WTC11 (cell line): ENCODE results near the gene GATA3. TPM values are rescaled to one million over a fixed set of nuclear protein-coding genes. Genes with fewer than 3 reads are reported as not detected.

ENCODE experiments used
- ATAC-seq: fragments of 200-7000 bp; cut with Tn5 transposase; 2 replicates; pipeline ENCODE4 v1.10.0; 2021; ENCODE audit warnings: mild to moderate bottlenecking, moderate library complexity
- CTCF ChIA-PET: fragments of 300-600 bp; sonication (Branson Sonifier 250); formaldehyde crosslinking; loops from one replicate; lab custom pipeline; 2021; ENCODE audit warnings: antibody characterized with exemption; lab: Charles Lee
- POLR2A ChIA-PET: fragments of 350-600 bp; sonication (Branson Sonifier 250); formaldehyde crosslinking; loops from one replicate; lab custom pipeline; 2021; ENCODE audit warnings: antibody characterized with exemption; lab: Charles Lee
- DNase-seq: peaks from one replicate; pipeline ENCODE4 v3.0.0; 2021; ENCODE audit warnings: low spot score
- H3K27ac Mint-ChIP-seq: 2 replicates; pipeline ENCODE4 v1.8.0; 2021; ENCODE audit warnings: mixed read lengths
- H3K27me3 Mint-ChIP-seq: 2 replicates; pipeline ENCODE4 v1.8.0; 2021; ENCODE audit warnings: low read depth, mild to moderate bottlenecking, moderate library complexity, mixed read lengths
- H3K36me3 Mint-ChIP-seq: 2 replicates; pipeline ENCODE4 v1.8.0; 2021; ENCODE audit warnings: mixed read lengths
- H3K4me1 Mint-ChIP-seq: 2 replicates; pipeline ENCODE4 v1.8.0; 2022; ENCODE audit warnings: mixed read lengths
- H3K4me3 Mint-ChIP-seq: 2 replicates; pipeline ENCODE4 v1.8.0; 2021; ENCODE audit warnings: mild to moderate bottlenecking, moderate library complexity, mixed read lengths
- H3K9me3 Mint-ChIP-seq: 2 replicates; pipeline ENCODE4 v1.8.0; 2021; ENCODE audit warnings: mixed read lengths
- CBFB ChIP-seq: sonication (generic); formaldehyde crosslinking; IDR thresholded peaks from 2 replicates; pipeline ENCODE4 v1.8.1; 2022; ENCODE audit warnings: mild to moderate bottlenecking, low read depth, missing genetic modification reagents
- ELF4 ChIP-seq: sonication (generic); formaldehyde crosslinking; IDR thresholded peaks from 2 replicates; pipeline ENCODE4 v1.8.1; 2022; ENCODE audit warnings: low read depth, mild to moderate bottlenecking, moderate library complexity, missing genetic modification reagents
- ESRRA ChIP-seq: sonication (generic); formaldehyde crosslinking; IDR thresholded peaks from 2 replicates; pipeline ENCODE4 v1.8.1; 2022; ENCODE audit warnings: mild to moderate bottlenecking, missing genetic modification reagents, borderline replicate concordance
- FOXJ3 ChIP-seq: sonication (generic); formaldehyde crosslinking; IDR thresholded peaks from 2 replicates; pipeline ENCODE4 v1.9.0; 2021; ENCODE audit warnings: missing genetic modification reagents, mild to moderate bottlenecking, borderline replicate concordance
- GABPB1 ChIP-seq: sonication (generic); formaldehyde crosslinking; IDR thresholded peaks from 2 replicates; pipeline ENCODE4 v1.8.1; 2023; ENCODE audit warnings: mild to moderate bottlenecking, missing genetic modification reagents
- HMGA2 ChIP-seq: fragments of 250-450 bp; sonication (Bioruptor Pico); IDR thresholded peaks from 2 replicates; pipeline ENCODE4 v1.4.0; 2021; ENCODE audit warnings: mild to moderate bottlenecking, moderate library complexity
- IRF2 ChIP-seq: sonication (generic); formaldehyde crosslinking; IDR thresholded peaks from 2 replicates; pipeline ENCODE4 v1.8.0; 2022; ENCODE audit warnings: low read depth, missing genetic modification reagents, borderline replicate concordance
- JAZF1 ChIP-seq: fragments of 250-450 bp; sonication (Bioruptor Pico); IDR thresholded peaks from 2 replicates; pipeline ENCODE4 v1.9.0; 2021; ENCODE audit warnings: moderate library complexity, mild to moderate bottlenecking, inconsistent platforms
- KAT7 ChIP-seq: sonication (generic); formaldehyde crosslinking; IDR thresholded peaks from 2 replicates; pipeline ENCODE4 v1.8.1; 2023; ENCODE audit warnings: missing genetic modification reagents, mild to moderate bottlenecking, borderline replicate concordance
- MXD4 ChIP-seq: fragments of 250-450 bp; sonication (Bioruptor Pico); IDR thresholded peaks from 2 replicates; pipeline ENCODE4 v1.8.0; 2021; ENCODE audit warnings: mild to moderate bottlenecking, moderate library complexity, borderline replicate concordance
- NFATC4 ChIP-seq: fragments of 250-450 bp; sonication (Bioruptor Pico); IDR thresholded peaks from 2 replicates; pipeline ENCODE4 v1.9.0; 2021; ENCODE audit warnings: mild to moderate bottlenecking
- NFE2L1 ChIP-seq: sonication (generic); formaldehyde crosslinking; IDR thresholded peaks from 2 replicates; pipeline ENCODE4 v1.8.1; 2023; ENCODE audit warnings: missing genetic modification reagents
- NR1H2 ChIP-seq: sonication (generic); formaldehyde crosslinking; IDR thresholded peaks from 2 replicates; pipeline ENCODE4 v1.9.0; 2021; ENCODE audit warnings: mild to moderate bottlenecking, moderate library complexity, missing genetic modification reagents
- OVOL2 ChIP-seq: fragments of 250-450 bp; sonication (Bioruptor Pico); IDR thresholded peaks from 2 replicates; pipeline ENCODE4 v1.9.0; 2021; ENCODE audit warnings: mild to moderate bottlenecking, borderline replicate concordance
- RORB ChIP-seq: fragments of 250-450 bp; sonication (Bioruptor Pico); IDR thresholded peaks from 2 replicates; pipeline ENCODE4 v1.9.0; 2021; ENCODE audit warnings: mild to moderate bottlenecking
- SMAD4 ChIP-seq: sonication (generic); formaldehyde crosslinking; IDR thresholded peaks from 2 replicates; pipeline ENCODE4 v1.8.0; 2022; ENCODE audit warnings: mild to moderate bottlenecking, missing genetic modification reagents
- TEAD4 ChIP-seq: sonication (generic); formaldehyde crosslinking; IDR thresholded peaks from 2 replicates; pipeline ENCODE4 v1.8.0; 2022; ENCODE audit warnings: mild to moderate bottlenecking, missing genetic modification reagents
- TP53 ChIP-seq: sonication (generic); formaldehyde crosslinking; IDR thresholded peaks from 2 replicates; pipeline ENCODE4 v1.8.1; 2023; ENCODE audit warnings: mild to moderate bottlenecking, missing genetic modification reagents
- ZNF232 ChIP-seq: sonication (generic); formaldehyde crosslinking; IDR thresholded peaks from 2 replicates; pipeline ENCODE4 v1.8.0; 2022; ENCODE audit warnings: mild to moderate bottlenecking, missing genetic modification reagents
- ZNF317 ChIP-seq: sonication (generic); formaldehyde crosslinking; IDR thresholded peaks from 2 replicates; pipeline ENCODE4 v1.8.1; 2023; ENCODE audit warnings: low read depth, mild to moderate bottlenecking, moderate library complexity, missing genetic modification reagents, borderline replicate concordance
- ZNF425 ChIP-seq: fragments of 250-450 bp; sonication (Bioruptor Pico); conservative IDR thresholded peaks from 2 replicates; pipeline ENCODE4 v1.9.0; 2021; ENCODE audit warnings: mild to moderate bottlenecking
- ZNF671 ChIP-seq: fragments of 250-450 bp; sonication (Bioruptor Pico); IDR thresholded peaks from 2 replicates; pipeline ENCODE4 v1.8.0; 2021; ENCODE audit warnings: mild to moderate bottlenecking
- total RNA-seq: library from RNA; stranded (reverse); gene quantifications from 3 replicates; pipeline ENCODE4 v1.2.3, GENCODE V29; 2021
- TF ChIP-seq, protein P1 (sequence below): sonication (generic); formaldehyde crosslinking; conservative IDR thresholded peaks from 2 replicates; pipeline ENCODE4 v1.8.1; 2023; ENCODE audit warnings: mild to moderate bottlenecking, low read depth, missing genetic modification reagents, moderate library complexity
- TF ChIP-seq, protein P2 (sequence below): fragments of 250-450 bp; sonication (Bioruptor Pico); IDR thresholded peaks from 2 replicates; pipeline ENCODE4 v1.9.0; 2021; ENCODE audit warnings: mild to moderate bottlenecking

Gene GATA3
- total RNA-seq, 1 experiment from 2014 or later = 0.72 TPM

DNA sequence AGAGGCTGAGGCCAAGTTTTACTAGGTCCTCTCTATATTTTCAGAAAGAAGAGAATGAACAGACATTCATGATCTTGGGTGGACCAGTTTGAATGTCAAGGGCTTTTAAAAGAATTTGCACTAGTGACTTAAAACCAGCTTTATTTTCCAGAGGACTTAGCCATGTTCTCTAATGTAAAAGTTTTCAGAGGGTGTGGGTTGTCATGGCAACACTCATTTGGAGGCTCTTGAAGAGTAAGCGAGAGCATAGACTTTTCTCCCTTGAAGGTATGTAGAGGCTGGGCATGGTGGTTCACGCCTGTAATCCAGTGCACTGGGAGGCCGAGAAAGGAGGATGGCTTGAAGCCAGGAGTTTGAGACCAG is 61.1 kb downstream of the GATA3 start:
- ATAC-seq = no peak
- Mint-ChIP-seq H3K27me3 (no peaks in the 10 kb centered on the region), H3K4me1 (no peaks in the 10 kb centered on the region), H3K4me3 (no peak overlapping the region), H3K9me3 (no peaks in the 10 kb centered on the region), H3K36me3 (no peaks in the 10 kb centered on the region)
- ChIA-PET CTCF (no interaction called here), POLR2A (no interaction called here)
- TF ChIP-seq JAZF1 (CRISPR knock-in tag) = no peak
- no peak for TF ChIP-seq SMAD4 (CRISPR knock-in tag)
- TF ChIP-seq RORB (CRISPR knock-in tag) = no peak
- TF ChIP-seq HMGA2 (CRISPR knock-in tag) = no peak
- TF ChIP-seq ZNF317 (CRISPR knock-in tag) = no peak
- TF ChIP-seq, protein P1, sequence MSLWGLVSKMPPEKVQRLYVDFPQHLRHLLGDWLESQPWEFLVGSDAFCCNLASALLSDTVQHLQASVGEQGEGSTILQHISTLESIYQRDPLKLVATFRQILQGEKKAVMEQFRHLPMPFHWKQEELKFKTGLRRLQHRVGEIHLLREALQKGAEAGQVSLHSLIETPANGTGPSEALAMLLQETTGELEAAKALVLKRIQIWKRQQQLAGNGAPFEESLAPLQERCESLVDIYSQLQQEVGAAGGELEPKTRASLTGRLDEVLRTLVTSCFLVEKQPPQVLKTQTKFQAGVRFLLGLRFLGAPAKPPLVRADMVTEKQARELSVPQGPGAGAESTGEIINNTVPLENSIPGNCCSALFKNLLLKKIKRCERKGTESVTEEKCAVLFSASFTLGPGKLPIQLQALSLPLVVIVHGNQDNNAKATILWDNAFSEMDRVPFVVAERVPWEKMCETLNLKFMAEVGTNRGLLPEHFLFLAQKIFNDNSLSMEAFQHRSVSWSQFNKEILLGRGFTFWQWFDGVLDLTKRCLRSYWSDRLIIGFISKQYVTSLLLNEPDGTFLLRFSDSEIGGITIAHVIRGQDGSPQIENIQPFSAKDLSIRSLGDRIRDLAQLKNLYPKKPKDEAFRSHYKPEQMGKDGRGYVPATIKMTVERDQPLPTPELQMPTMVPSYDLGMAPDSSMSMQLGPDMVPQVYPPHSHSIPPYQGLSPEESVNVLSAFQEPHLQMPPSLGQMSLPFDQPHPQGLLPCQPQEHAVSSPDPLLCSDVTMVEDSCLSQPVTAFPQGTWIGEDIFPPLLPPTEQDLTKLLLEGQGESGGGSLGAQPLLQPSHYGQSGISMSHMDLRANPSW (CRISPR knock-in tag) = no peak
- no peak for TF ChIP-seq ZNF232 (CRISPR knock-in tag)
- no peak for TF ChIP-seq NFATC4 (CRISPR knock-in tag)
- no peak for TF ChIP-seq ELF4 (CRISPR knock-in tag)
- TF ChIP-seq FOXJ3 = no peak
- no peak for TF ChIP-seq IRF2
- TF ChIP-seq GABPB1 = no peak
- TF ChIP-seq, all 79 proteins: peak for 0
- no peak for DNase-seq
- H3K27ac Mint-ChIP-seq = no peak overlapping the region

DNA sequence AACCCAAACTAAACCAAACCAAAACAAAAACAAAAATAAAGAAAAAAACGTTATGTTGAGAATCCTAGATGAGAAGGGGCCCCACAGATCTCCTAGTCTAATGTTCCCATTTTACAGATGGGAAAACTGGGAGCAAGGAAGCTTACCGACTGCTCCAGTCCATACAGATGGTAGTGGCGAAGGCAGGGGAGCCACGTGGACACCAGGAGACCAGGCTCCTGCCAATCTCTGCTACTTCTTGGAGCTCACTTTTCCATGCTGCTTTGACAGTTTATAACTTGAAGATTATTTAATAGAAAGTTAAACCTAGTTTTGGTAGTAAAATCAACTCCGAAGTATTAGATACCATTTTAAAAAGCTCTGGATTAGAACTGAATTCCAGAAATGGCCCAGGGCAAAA is 62.0 kb downstream of the GATA3 start:
- Mint-ChIP-seq H3K9me3 (no peaks in the 10 kb centered on the region), H3K27ac (no peak overlapping the region), H3K36me3 (no peaks in the 10 kb centered on the region), H3K4me3 (no peak overlapping the region), H3K4me1 (no peaks in the 10 kb centered on the region; the same call in 1 of the 2 replicates), H3K27me3 (no peaks in the 10 kb centered on the region)
- POLR2A ChIA-PET = no interaction called here
- CTCF ChIA-PET = interaction anchor here (0.6 kb wide), 1 partner anchor 12 kb away, joined by 3 read pairs; no protein-coding TSS in a partner anchor
- no peak for ATAC-seq
- DNase-seq = no peak
- TF ChIP-seq ZNF425 (CRISPR knock-in tag) = no peak
- TF ChIP-seq NFE2L1 (CRISPR knock-in tag) = no peak
- TF ChIP-seq SMAD4 (CRISPR knock-in tag) = no peak
- TF ChIP-seq, protein P2, sequence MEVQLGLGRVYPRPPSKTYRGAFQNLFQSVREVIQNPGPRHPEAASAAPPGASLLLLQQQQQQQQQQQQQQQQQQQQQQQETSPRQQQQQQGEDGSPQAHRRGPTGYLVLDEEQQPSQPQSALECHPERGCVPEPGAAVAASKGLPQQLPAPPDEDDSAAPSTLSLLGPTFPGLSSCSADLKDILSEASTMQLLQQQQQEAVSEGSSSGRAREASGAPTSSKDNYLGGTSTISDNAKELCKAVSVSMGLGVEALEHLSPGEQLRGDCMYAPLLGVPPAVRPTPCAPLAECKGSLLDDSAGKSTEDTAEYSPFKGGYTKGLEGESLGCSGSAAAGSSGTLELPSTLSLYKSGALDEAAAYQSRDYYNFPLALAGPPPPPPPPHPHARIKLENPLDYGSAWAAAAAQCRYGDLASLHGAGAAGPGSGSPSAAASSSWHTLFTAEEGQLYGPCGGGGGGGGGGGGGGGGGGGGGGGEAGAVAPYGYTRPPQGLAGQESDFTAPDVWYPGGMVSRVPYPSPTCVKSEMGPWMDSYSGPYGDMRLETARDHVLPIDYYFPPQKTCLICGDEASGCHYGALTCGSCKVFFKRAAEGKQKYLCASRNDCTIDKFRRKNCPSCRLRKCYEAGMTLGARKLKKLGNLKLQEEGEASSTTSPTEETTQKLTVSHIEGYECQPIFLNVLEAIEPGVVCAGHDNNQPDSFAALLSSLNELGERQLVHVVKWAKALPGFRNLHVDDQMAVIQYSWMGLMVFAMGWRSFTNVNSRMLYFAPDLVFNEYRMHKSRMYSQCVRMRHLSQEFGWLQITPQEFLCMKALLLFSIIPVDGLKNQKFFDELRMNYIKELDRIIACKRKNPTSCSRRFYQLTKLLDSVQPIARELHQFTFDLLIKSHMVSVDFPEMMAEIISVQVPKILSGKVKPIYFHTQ (CRISPR knock-in tag) = no peak

DNA sequence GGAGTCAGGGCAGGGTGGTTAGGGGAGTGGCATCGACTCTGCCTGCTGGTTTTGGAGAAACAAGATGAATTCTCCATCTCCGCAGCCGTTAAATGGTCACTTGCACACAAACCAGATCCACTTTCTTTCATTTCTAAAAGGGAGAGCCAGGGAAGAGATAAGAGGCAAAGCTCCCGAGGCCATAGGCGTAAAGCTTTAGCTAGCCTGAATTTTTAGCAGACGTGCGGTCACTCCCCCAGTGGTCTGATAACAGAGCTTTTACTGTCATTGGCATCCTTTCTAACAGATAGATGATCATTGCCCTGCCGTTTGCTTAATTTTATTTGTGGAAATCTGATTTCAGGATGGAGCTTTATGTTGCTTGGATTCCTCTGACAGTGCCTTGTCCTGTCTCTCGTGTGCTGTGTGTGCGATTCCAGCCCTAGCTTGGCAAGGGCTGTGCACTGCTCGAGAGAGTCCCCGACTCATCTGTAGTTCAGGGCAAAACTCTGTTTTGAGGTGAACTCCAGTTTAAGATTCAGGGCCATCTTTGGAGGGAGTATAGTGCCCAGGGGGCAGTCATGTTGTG is 62.5 kb downstream of the GATA3 start:
- Mint-ChIP-seq H3K27ac (no peak overlapping the region), H3K4me1 (no peaks in the 10 kb centered on the region; the same call in 1 of the 2 replicates), H3K4me3 (no peak overlapping the region), H3K27me3 (no peaks in the 10 kb centered on the region), H3K36me3 (no peaks in the 10 kb centered on the region), H3K9me3 (no peaks in the 10 kb centered on the region)
- no peak for ATAC-seq
- DNase-seq = no peak
- TF ChIP-seq CBFB (CRISPR knock-in tag) (no peak), SMAD4 (CRISPR knock-in tag) (no peak), TEAD4 (CRISPR knock-in tag) (no peak), ZNF671 (CRISPR knock-in tag) (no peak), MXD4 (CRISPR knock-in tag) (no peak), NR1H2 (CRISPR knock-in tag) (no peak), TP53 (CRISPR knock-in tag) (no peak), KAT7 (CRISPR knock-in tag) (no peak), ESRRA (no peak), OVOL2 (CRISPR knock-in tag) (no peak)
- TF ChIP-seq, protein P1 (CRISPR knock-in tag) = no peak
- ChIA-PET POLR2A (no interaction called here), CTCF (no interaction called here)
